ENCODE measurements around the gene ZNF75A. TPM values are rescaled to one million over a fixed set of nuclear protein-coding genes. Genes with fewer than 3 reads are reported as not detected.

Gene ZNF75A
- polyA plus RNA-seq, 2 of the 4 experiments (the other 2 are of a cell fraction) = 16.6 to 27.3 TPM

DNA sequence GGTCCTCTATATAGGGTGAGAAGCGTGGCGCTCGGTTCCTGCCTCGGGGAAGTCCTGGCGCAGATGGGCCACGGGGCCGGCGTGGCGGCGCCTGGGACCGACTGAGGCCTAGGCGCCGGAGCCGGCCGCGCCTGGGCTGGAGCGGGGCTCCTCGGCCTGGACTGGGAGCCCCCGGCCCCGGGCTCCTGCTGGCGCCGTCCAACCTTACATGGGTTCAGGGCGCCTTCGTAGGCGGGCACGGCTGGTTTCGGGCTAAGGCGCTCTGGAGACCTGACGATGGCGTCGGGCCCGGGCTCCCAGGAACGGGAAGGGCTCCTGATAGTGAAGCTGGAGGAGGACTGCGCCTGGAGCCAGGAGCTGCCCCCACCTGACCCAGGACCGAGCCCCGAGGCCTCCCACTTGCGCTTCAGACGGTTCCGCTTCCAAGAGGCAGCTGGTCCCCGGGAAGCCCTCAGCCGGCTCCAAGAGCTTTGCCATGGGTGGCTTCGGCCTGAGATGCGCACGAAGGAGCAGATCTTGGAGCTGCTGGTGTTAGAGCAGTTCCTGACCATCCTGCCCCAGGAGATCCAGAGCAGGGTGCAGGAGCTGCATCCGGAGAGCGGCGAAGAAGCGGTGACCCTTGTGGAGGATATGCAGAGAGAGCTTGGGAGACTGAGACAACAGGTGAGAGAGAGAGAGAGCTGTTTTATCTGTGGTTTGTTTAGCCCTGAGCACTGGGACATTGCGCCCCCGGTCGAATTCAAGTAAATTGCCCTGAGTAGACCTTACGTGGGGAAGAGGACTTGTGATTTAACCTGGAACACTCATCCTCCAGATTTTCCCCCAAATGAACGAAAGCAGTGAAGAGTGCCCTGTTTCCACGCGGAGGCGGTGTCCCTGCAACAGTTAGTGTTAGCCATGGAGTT, 21.5 kb upstream of the ZNF75A start:
- Histone ChIP-seq H3K9me3 (peaks cover 45% of the 10 kb centered on the region), H3K4me3 (peak overlapping the region; percentile 80), H3K27ac (peak overlapping the region; percentile 90 to 97), H3K4me1 (no peaks in the 10 kb centered on the region), H3K4me2 (peak overlapping the region; percentile 82)
- DNase-seq (ENCODE audit: low read depth in 1 of 2, low spot score in 1 of 2) (no peak), FAIRE-seq (no peak), ATAC-seq (peak in 1 of 2 experiments; percentile 19; a peak in 5 of 6 replicates)
- POLR2A ChIA-PET = interaction anchor here (1.1 to 3.2 kb wide), 10 partner anchors 9 to 174 kb away, joined by 3 to 15 read pairs (median 9); partner anchors contain the start of genes NAA60, OR1F1, TIGD7 and ZNF174
- CTCF ChIA-PET = interaction anchor here (0.7 to 1.3 kb wide), 2 partner anchors 17 to 101 kb away, joined by 3 to 4 read pairs; no protein-coding TSS in a partner anchor
- WGBS (ENCODE audit: missing lambda C conversion rate) = 71% methylated on average over 15 of the region's 56 CpGs
- TF ChIP-seq NPAS2 (CRISPR knock-in tag; IDR thresholded peaks at IDR 0.05; ENCODE audit: borderline replicate concordance) (peak; percentile 1; the same call in 1 of the 2 replicates), PHF8 (IDR thresholded peaks at IDR 0.05; ENCODE audit: borderline replicate concordance, low read depth) (peak; percentile 96), KDM1A (IDR thresholded peaks at IDR 0.05; ENCODE audit: low read depth) (no peak), RFX5 (IDR thresholded peaks at IDR 0.05) (no peak), FOSL2 (IDR thresholded peaks at IDR 0.05) (no peak), FOSL2 (CRISPR knock-in tag; IDR thresholded peaks at IDR 0.05) (no peak), SMC3 (IDR thresholded peaks at IDR 0.05) (no peak), TP53 (CRISPR knock-in tag; IDR thresholded peaks at IDR 0.05) (no peak), KDM5A (IDR thresholded peaks at IDR 0.05) (peak; percentile 87), MYC (IDR thresholded peaks at IDR 0.05; ENCODE audit: borderline replicate concordance, low read length) (no peak), HOXB5 (CRISPR knock-in tag; IDR thresholded peaks at IDR 0.05) (no peak), JUN (IDR thresholded peaks at IDR 0.05) (0 out of 5 replicates have a peak, but pooled peaks of 1 of the 2 experiments have one; percentile 3), EHMT2 (IDR thresholded peaks at IDR 0.05; ENCODE audit: low read depth) (no peak)
- TF ChIP-seq, protein P1, sequence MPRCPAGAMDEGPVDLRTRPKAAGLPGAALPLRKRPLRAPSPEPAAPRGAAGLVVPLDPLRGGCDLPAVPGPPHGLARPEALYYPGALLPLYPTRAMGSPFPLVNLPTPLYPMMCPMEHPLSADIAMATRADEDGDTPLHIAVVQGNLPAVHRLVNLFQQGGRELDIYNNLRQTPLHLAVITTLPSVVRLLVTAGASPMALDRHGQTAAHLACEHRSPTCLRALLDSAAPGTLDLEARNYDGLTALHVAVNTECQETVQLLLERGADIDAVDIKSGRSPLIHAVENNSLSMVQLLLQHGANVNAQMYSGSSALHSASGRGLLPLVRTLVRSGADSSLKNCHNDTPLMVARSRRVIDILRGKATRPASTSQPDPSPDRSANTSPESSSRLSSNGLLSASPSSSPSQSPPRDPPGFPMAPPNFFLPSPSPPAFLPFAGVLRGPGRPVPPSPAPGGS (IDR thresholded peaks at IDR 0.05) = no peak

DNA sequence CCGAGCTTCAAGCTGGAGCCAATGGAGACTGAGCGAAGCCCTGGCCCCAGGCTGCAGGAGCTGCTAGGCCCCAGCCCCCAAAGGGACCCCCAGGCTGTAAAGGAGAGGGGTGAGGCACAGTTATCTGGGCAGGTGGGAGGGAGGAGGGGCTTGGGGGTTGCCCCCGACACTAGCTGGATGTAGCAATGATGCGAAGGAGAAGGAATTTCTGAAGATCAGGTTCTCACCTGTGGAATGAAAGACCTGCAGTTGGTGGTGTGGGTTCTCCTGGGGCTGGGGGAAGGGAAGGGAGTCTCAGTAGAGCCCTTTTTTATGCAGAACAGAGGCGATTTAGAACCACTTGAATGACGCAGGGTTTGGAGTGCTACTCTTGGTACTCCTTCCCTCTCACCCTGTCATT, 20.2 kb upstream of the ZNF75A start:
- DNase-seq (ENCODE audit: low read depth in 1 of 2, low spot score in 1 of 2) = no peak
- ATAC-seq = no peak
- ChIA-PET POLR2A (interaction anchor here (3.2 kb wide), 1 partner anchor 21 kb away, joined by 12 read pairs; the partner anchor contains the start of genes TIGD7 and ZNF75A), CTCF (no interaction called here)
- no peaks in the 10 kb centered on the region for H3K4me1 ChIP-seq
- TF ChIP-seq KDM5A (IDR thresholded peaks at IDR 0.05) (no peak), NFE2L2 (conservative IDR thresholded peaks at IDR 0.05; ENCODE audit: low read length) (no peak), HOXB13 (CRISPR knock-in tag; IDR thresholded peaks at IDR 0.05; ENCODE audit: low read depth) (no peak), JUNB (IDR thresholded peaks at IDR 0.05) (no peak), SMC3 (IDR thresholded peaks at IDR 0.05) (no peak), RFX5 (IDR thresholded peaks at IDR 0.05) (no peak), JUN (IDR thresholded peaks at IDR 0.05) (no peak), TP53 (CRISPR knock-in tag; IDR thresholded peaks at IDR 0.05) (no peak), ZSCAN20 (CRISPR knock-in tag; IDR thresholded peaks at IDR 0.05) (no peak), ZFP36 (IDR thresholded peaks at IDR 0.05; ENCODE audit: borderline replicate concordance, partially characterized antibody) (no peak), FOSB (CRISPR knock-in tag; IDR thresholded peaks at IDR 0.05) (no peak), HDAC2 (IDR thresholded peaks at IDR 0.05) (no peak), NR3C1 (IDR thresholded peaks at IDR 0.05) (no peak), TFCP2L1 (CRISPR knock-in tag; IDR thresholded peaks at IDR 0.05) (no peak), HEYL (CRISPR knock-in tag; IDR thresholded peaks at IDR 0.05) (no peak), PHF8 (IDR thresholded peaks at IDR 0.05; ENCODE audit: borderline replicate concordance, low read depth) (no peak)
- TF ChIP-seq, protein P1 (IDR thresholded peaks at IDR 0.05) = no peak
- TF ChIP-seq, protein P2, sequence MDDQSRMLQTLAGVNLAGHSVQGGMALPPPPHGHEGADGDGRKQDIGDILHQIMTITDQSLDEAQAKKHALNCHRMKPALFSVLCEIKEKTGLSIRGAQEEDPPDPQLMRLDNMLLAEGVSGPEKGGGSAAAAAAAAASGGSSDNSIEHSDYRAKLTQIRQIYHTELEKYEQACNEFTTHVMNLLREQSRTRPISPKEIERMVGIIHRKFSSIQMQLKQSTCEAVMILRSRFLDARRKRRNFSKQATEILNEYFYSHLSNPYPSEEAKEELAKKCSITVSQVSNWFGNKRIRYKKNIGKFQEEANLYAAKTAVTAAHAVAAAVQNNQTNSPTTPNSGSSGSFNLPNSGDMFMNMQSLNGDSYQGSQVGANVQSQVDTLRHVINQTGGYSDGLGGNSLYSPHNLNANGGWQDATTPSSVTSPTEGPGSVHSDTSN (IDR thresholded peaks at IDR 0.05) = no peak
- peak overlapping the region; percentile 80; the same call in 2 of the 3 replicates for H3K4me3 ChIP-seq
- WGBS (ENCODE audit: missing lambda C conversion rate) = 98% methylated on average over 6 of the region's 6 CpGs
- H3K9me3 ChIP-seq = peaks cover 59% of the 10 kb centered on the region
- no peak overlapping the region for H3K27ac ChIP-seq
- FAIRE-seq = no peak
- H3K4me2 ChIP-seq = peak overlapping the region; percentile 82; the same call in 2 of the 3 replicates

Data from A549 (cell line).